ENCODE measurements around the gene KCNC1. TPM values are rescaled to one million over a fixed set of nuclear protein-coding genes. Genes with fewer than 3 reads are reported as not detected.

KCNC1 gene
- total RNA-seq, 1 experiment from 2014 or later: 0.04 TPM

DNA sequence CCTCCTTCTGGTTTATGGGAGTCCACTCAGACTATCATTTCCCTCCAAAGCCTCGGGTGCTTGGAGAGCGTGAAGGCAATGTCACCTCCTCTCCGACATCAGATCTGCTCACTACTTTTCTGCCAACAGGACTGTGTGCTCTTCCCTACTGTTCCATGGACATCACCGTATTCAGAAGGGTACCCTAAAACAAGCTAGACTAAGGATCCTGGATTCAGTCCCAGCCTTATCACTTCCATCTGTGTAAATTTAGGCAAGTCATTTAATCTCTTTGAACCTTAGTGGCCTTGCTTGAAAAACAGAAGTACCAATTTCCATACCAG, 78.2 kb downstream of the KCNC1 start:
- no peak overlapping the region for H2AK5ac ChIP-seq (ENCODE audit: insufficient read length, low read length)

More for the DNA sequence above, 78.2 kb downstream of the KCNC1 start:
- TF ChIP-seq, protein P1, sequence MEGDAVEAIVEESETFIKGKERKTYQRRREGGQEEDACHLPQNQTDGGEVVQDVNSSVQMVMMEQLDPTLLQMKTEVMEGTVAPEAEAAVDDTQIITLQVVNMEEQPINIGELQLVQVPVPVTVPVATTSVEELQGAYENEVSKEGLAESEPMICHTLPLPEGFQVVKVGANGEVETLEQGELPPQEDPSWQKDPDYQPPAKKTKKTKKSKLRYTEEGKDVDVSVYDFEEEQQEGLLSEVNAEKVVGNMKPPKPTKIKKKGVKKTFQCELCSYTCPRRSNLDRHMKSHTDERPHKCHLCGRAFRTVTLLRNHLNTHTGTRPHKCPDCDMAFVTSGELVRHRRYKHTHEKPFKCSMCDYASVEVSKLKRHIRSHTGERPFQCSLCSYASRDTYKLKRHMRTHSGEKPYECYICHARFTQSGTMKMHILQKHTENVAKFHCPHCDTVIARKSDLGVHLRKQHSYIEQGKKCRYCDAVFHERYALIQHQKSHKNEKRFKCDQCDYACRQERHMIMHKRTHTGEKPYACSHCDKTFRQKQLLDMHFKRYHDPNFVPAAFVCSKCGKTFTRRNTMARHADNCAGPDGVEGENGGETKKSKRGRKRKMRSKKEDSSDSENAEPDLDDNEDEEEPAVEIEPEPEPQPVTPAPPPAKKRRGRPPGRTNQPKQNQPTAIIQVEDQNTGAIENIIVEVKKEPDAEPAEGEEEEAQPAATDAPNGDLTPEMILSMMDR (conservative IDR thresholded peaks at IDR 0.05): no peak
- no peaks in the 10 kb centered on the region for H3K36me3 Mint-ChIP-seq (ENCODE audit: insufficient read depth in 1 of 3, low read depth in 3 of 3)
- no peak overlapping the region for H2BK12ac ChIP-seq (ENCODE audit: insufficient read length, low read depth, low read length)
- no peak overlapping the region for H2AFZ ChIP-seq (ENCODE audit: low read length)
- no peak overlapping the region for H4K8ac ChIP-seq (replicated peaks; ENCODE audit: insufficient read length, low read depth, low read length)
- H3K56ac ChIP-seq (ENCODE audit: insufficient read length, low read depth, low read length): no peak overlapping the region
- no peak overlapping the region for H3K27ac Mint-ChIP-seq
- no peak overlapping the region for H4K91ac ChIP-seq (ENCODE audit: insufficient read length, low read depth, low read length)
- no peak overlapping the region for H3K27ac ChIP-seq (ENCODE audit: insufficient read length, low read depth, low read length)
- H3K9me3 Mint-ChIP-seq: no peaks in the 10 kb centered on the region
- no peak for DNase-seq
- no peaks in the 10 kb centered on the region for H3K27me3 ChIP-seq (ENCODE audit: insufficient read depth, low read length)
- no peak overlapping the region for H3K4me2 ChIP-seq (ENCODE audit: insufficient read depth, insufficient read length, low read length)
- no peak overlapping the region for H3K4me3 Mint-ChIP-seq
- H3K14ac ChIP-seq (ENCODE audit: insufficient read depth, low read length): no peak overlapping the region
- no peaks in the 10 kb centered on the region for H3K4me1 Mint-ChIP-seq
- H2BK5ac ChIP-seq (ENCODE audit: insufficient read length, low read length): no peak overlapping the region
- no peaks in the 10 kb centered on the region for H4K20me1 ChIP-seq (ENCODE audit: control insufficient read depth, insufficient read depth, insufficient read length)
- WGBS (ENCODE audit: extremely low coverage, insufficient read length, low lambda C conversion rate): no CpG with 5 or more reads among the region's 4 CpGs
- H3K23ac ChIP-seq (ENCODE audit: insufficient read length, low read depth, low read length): no peak overlapping the region
- H2BK20ac ChIP-seq (ENCODE audit: low read depth, low read length, poor library complexity, severe bottlenecking): no peak overlapping the region
- H3K9me3 ChIP-seq (ENCODE audit: control insufficient read depth, low read depth, low read length): no peaks in the 10 kb centered on the region
- H3K79me2 ChIP-seq (ENCODE audit: insufficient read depth, low read length): no peaks in the 10 kb centered on the region
- no peaks in the 10 kb centered on the region for H3K23me2 ChIP-seq (ENCODE audit: insufficient read length, low read depth, low read length, poor library complexity, severe bottlenecking)
- H3K27me3 Mint-ChIP-seq (ENCODE audit: low read depth): no peaks in the 10 kb centered on the region
- H2BK120ac ChIP-seq (ENCODE audit: low read depth, low read length, poor library complexity, severe bottlenecking): no peak overlapping the region
- H3K9ac ChIP-seq (ENCODE audit: extremely low read depth, insufficient read length, low read length): no peak overlapping the region
- H3K18ac ChIP-seq (ENCODE audit: insufficient read length, low read depth, low read length): no peak overlapping the region
- H3K4me1 ChIP-seq (ENCODE audit: insufficient read depth, low read length): no peaks in the 10 kb centered on the region; the same call in 1 of the 2 replicates
- no peaks in the 10 kb centered on the region for H3K79me1 ChIP-seq (ENCODE audit: insufficient read depth, low read depth, low read length, poor library complexity, severe bottlenecking)
- no peak overlapping the region for H4K5ac ChIP-seq (ENCODE audit: insufficient read length, low read depth, low read length)
- no peak overlapping the region for H2BK15ac ChIP-seq (ENCODE audit: low read depth, low read length)
- no peak overlapping the region for H3K4ac ChIP-seq (ENCODE audit: low read depth, low read length)
- H3T11ph ChIP-seq (ENCODE audit: low read length): no peak overlapping the region
